H9 (cell line): ENCODE results near the gene L3MBTL1. TPM values are rescaled to one million over a fixed set of nuclear protein-coding genes. Genes with fewer than 3 reads are reported as not detected.

Experiments used
- DNase-seq: peaks from one replicate; pipeline ENCODE4 v3.0.0-alpha.2; 2017
- H2AFZ ChIP-seq: one replicate; pipeline ENCODE4 v1.6.1; 2013; ENCODE audit warnings: mild to moderate bottlenecking, low read length, control low read depth, moderate library complexity
- H2AK5ac ChIP-seq: 2 replicates; pipeline ENCODE4 v1.6.1; 2013; ENCODE audit warnings: low read length, control low read depth, mixed read lengths; ENCODE audit not compliant: insufficient read length
- H2BK120ac ChIP-seq: one replicate; pipeline ENCODE4 v1.6.1; 2013; ENCODE audit warnings: low read depth, mild to moderate bottlenecking, low read length, control low read depth, inconsistent platforms; ENCODE audit not compliant: poor library complexity, severe bottlenecking
- H2BK12ac ChIP-seq: 2 replicates; pipeline ENCODE4 v1.6.1; 2013; ENCODE audit warnings: low read length, control low read depth, mixed read lengths, low read depth; ENCODE audit not compliant: insufficient read length
- H2BK15ac ChIP-seq: 2 replicates; pipeline ENCODE4 v1.6.1; 2013; ENCODE audit warnings: low read depth, low read length, control low read depth
- H2BK20ac ChIP-seq: one replicate; pipeline ENCODE4 v1.6.1; 2013; ENCODE audit warnings: low read depth, mild to moderate bottlenecking, low read length, control low read depth, inconsistent platforms; ENCODE audit not compliant: poor library complexity, severe bottlenecking
- H2BK5ac ChIP-seq: 2 replicates; pipeline ENCODE4 v1.6.1; 2013; ENCODE audit warnings: low read length, control low read depth, mixed read lengths; ENCODE audit not compliant: insufficient read length
- H3K14ac ChIP-seq: 2 replicates; pipeline ENCODE4 v1.6.1; 2013; ENCODE audit warnings: low read length, control low read depth; ENCODE audit not compliant: insufficient read depth
- H3K18ac ChIP-seq: 2 replicates; pipeline ENCODE4 v1.6.1; 2013; ENCODE audit warnings: low read depth, mild to moderate bottlenecking, mixed read lengths, low read length, control low read depth; ENCODE audit not compliant: insufficient read length
- H3K23ac ChIP-seq: 2 replicates; pipeline ENCODE4 v1.6.1; 2013; ENCODE audit warnings: low read length, control low read depth, mixed read lengths, low read depth; ENCODE audit not compliant: insufficient read length
- H3K23me2 ChIP-seq: 2 replicates; pipeline ENCODE4 v1.6.1; 2013; ENCODE audit warnings: low read depth, mild to moderate bottlenecking, mixed read lengths, low read length, control low read depth; ENCODE audit not compliant: insufficient read length, poor library complexity, severe bottlenecking
- H3K27ac ChIP-seq: 2 replicates; pipeline ENCODE4 v1.5.1; 2013; ENCODE audit warnings: low read length, control low read depth, mixed read lengths, low read depth; ENCODE audit not compliant: insufficient read length
- H3K27me3 ChIP-seq: 2 replicates; pipeline ENCODE4 v1.6.1; 2013; ENCODE audit warnings: low read length, control low read depth, inconsistent platforms; ENCODE audit not compliant: insufficient read depth
- H3K4ac ChIP-seq: 2 replicates; pipeline ENCODE4 v1.6.1; 2013; ENCODE audit warnings: low read depth, mild to moderate bottlenecking, control low read depth, inconsistent platforms, low read length, moderate library complexity
- H3K4me1 ChIP-seq: 2 replicates; pipeline ENCODE4 v1.6.1; 2013; ENCODE audit warnings: low read length, control low read depth, inconsistent platforms; ENCODE audit not compliant: insufficient read depth
- H3K4me2 ChIP-seq: 2 replicates; pipeline ENCODE4 v1.6.1; 2013; ENCODE audit warnings: low read length, control low read depth, mixed read lengths; ENCODE audit not compliant: insufficient read length, insufficient read depth
- H3K56ac ChIP-seq: 2 replicates; pipeline ENCODE4 v1.6.1; 2013; ENCODE audit warnings: low read depth, mild to moderate bottlenecking, mixed read lengths, low read length, control low read depth; ENCODE audit not compliant: insufficient read length
- H3K79me1 ChIP-seq: 2 replicates; pipeline ENCODE4 v1.6.1; 2013; ENCODE audit warnings: low read depth, mild to moderate bottlenecking, moderate library complexity, low read length, control low read depth, inconsistent platforms; ENCODE audit not compliant: insufficient read depth, poor library complexity, severe bottlenecking
- H3K79me2 ChIP-seq: 2 replicates; pipeline ENCODE4 v1.6.1; 2013; ENCODE audit warnings: low read length, control low read depth, inconsistent platforms; ENCODE audit not compliant: insufficient read depth
- H3K9ac ChIP-seq: 2 replicates; pipeline ENCODE4 v1.6.1; 2013; ENCODE audit warnings: low read length, control low read depth, mixed read lengths; ENCODE audit not compliant: insufficient read length; ENCODE audit errors: extremely low read depth
- H3K9me3 ChIP-seq: one replicate; pipeline ENCODE4 v1.6.1; 2013; ENCODE audit warnings: low read depth, low read length, inconsistent platforms; ENCODE audit not compliant: control insufficient read depth
- H3T11ph ChIP-seq: one replicate; pipeline ENCODE4 v1.6.1; 2013; ENCODE audit warnings: mild to moderate bottlenecking, low read length, control low read depth, inconsistent platforms
- H4K20me1 ChIP-seq: one replicate; pipeline ENCODE4 v1.6.1; 2013; ENCODE audit not compliant: control insufficient read depth, insufficient read length, insufficient read depth
- H4K5ac ChIP-seq: 2 replicates; pipeline ENCODE4 v1.6.1; 2013; ENCODE audit warnings: low read depth, mild to moderate bottlenecking, mixed read lengths, low read length, control low read depth; ENCODE audit not compliant: insufficient read length
- H4K8ac ChIP-seq: replicated peaks from 2 replicates; pipeline ENCODE4 v1.6.1; 2013; ENCODE audit warnings: low read length, control low read depth, mixed read lengths, low read depth; ENCODE audit not compliant: insufficient read length
- H4K91ac ChIP-seq: 2 replicates; pipeline ENCODE4 v1.6.1; 2013; ENCODE audit warnings: low read depth, mild to moderate bottlenecking, moderate library complexity, mixed read lengths, low read length, control low read depth; ENCODE audit not compliant: insufficient read length
- H3K27ac Mint-ChIP-seq, 3 experiments: 2 replicates in 2 of 3; 3 replicates in 1 of 3; pipeline ENCODE4 v1.8.0; 2020 to 2021; ENCODE audit warnings: mixed read lengths in 3 of 3, mild to moderate bottlenecking in 1 of 3, moderate library complexity in 1 of 3
- H3K27me3 Mint-ChIP-seq: 2 replicates; pipeline ENCODE4 v1.8.0; 2021; ENCODE audit warnings: low read depth, mild to moderate bottlenecking, moderate library complexity, mixed read lengths
- H3K36me3 Mint-ChIP-seq, 3 experiments: 2 replicates in 2 of 3; 3 replicates in 1 of 3; pipeline ENCODE4 v1.8.0; 2020 to 2021; ENCODE audit warnings: low read depth in 3 of 3, mixed read lengths in 3 of 3; ENCODE audit not compliant: insufficient read depth in 1 of 3
- H3K4me1 Mint-ChIP-seq, 2 experiments: 2 replicates each; pipeline ENCODE4 v1.8.0; 2020; ENCODE audit warnings: mixed read lengths in 2 of 2
- H3K4me3 Mint-ChIP-seq, 2 experiments: 2 replicates in 1 of 2; 3 replicates in 1 of 2; pipeline ENCODE4 v1.8.0; 2020 to 2021; ENCODE audit warnings: mild to moderate bottlenecking in 2 of 2, mixed read lengths in 2 of 2, moderate library complexity in 1 of 2
- H3K9me3 Mint-ChIP-seq, 2 experiments: 2 replicates in 1 of 2; 3 replicates in 1 of 2; pipeline ENCODE4 v1.8.0; 2020; ENCODE audit warnings: mild to moderate bottlenecking in 2 of 2, mixed read lengths in 2 of 2, moderate library complexity in 1 of 2
- WGBS: extraction: QIAGEN DNeasy Blood & Tissue Kit; methylation state at CpG from one replicate; pipeline ENCODE4 v1.1.7; 2013; ENCODE audit warnings: missing lambda C conversion rate, low lambda C conversion rate, mixed read lengths; ENCODE audit not compliant: insufficient read length; ENCODE audit errors: extremely low coverage; 5-methylcytosine and 5-hydroxymethylcytosine counted together
- total RNA-seq: library from RNA; stranded (reverse); gene quantifications from 2 replicates; pipeline ENCODE4 v1.2.1, GENCODE V29; 2021
- TF ChIP-seq, protein P1 (sequence below): fragments of 200-600 bp; sonication (generic); conservative IDR thresholded peaks from 3 replicates; pipeline ENCODE4 v1.8.0; 2021; ENCODE audit warnings: antibody characterized with exemption, mild to moderate bottlenecking

Gene L3MBTL1
- total RNA-seq, 1 experiment from 2014 or later, result 19.9 TPM

DNA sequence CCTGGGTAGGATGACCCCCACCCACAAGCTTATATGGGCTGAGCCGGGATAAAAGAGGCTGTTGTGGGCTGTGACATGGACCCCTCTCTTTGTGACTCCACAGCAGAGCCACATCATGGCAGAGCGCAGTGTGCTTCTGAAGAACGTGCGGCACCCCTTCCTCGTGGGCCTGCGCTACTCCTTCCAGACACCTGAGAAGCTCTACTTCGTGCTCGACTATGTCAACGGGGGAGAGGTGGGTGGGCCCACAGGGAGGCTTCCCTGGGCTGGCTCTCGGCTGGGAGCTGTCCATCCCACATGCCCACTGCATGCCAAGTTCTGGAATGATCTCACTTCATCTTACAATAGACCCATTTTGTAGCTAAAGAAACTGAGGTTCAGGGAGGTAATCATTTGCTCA lies 61.8 kb downstream of the L3MBTL1 start:
- Mint-ChIP-seq H3K27ac (peak overlapping the region in 1 of 3 experiments; percentile 36; a peak in 1 of 7 replicates), H3K27me3 (no peaks in the 10 kb centered on the region), H3K4me1 (peaks cover 3% of the 10 kb centered on the region in 2 experiments; a peak in 3 of 4 replicates), H3K36me3 (no peaks in the 10 kb centered on the region), H3K9me3 (no peaks in the 10 kb centered on the region), H3K4me3 (no peak overlapping the region)
- H3K14ac ChIP-seq, result no peak overlapping the region; the same call in 1 of the 2 replicates
- H2BK5ac ChIP-seq, result no peak overlapping the region
- no peaks in the 10 kb centered on the region for H3K79me1 ChIP-seq
- no peaks in the 10 kb centered on the region for H3K4me1 ChIP-seq
- no peak overlapping the region for H3K27ac ChIP-seq
- TF ChIP-seq, protein P1, sequence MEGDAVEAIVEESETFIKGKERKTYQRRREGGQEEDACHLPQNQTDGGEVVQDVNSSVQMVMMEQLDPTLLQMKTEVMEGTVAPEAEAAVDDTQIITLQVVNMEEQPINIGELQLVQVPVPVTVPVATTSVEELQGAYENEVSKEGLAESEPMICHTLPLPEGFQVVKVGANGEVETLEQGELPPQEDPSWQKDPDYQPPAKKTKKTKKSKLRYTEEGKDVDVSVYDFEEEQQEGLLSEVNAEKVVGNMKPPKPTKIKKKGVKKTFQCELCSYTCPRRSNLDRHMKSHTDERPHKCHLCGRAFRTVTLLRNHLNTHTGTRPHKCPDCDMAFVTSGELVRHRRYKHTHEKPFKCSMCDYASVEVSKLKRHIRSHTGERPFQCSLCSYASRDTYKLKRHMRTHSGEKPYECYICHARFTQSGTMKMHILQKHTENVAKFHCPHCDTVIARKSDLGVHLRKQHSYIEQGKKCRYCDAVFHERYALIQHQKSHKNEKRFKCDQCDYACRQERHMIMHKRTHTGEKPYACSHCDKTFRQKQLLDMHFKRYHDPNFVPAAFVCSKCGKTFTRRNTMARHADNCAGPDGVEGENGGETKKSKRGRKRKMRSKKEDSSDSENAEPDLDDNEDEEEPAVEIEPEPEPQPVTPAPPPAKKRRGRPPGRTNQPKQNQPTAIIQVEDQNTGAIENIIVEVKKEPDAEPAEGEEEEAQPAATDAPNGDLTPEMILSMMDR, result no peak
- no peak overlapping the region for H3T11ph ChIP-seq
- no peak overlapping the region for H2BK120ac ChIP-seq
- no peak overlapping the region for H4K8ac ChIP-seq
- no peak for DNase-seq
- H4K91ac ChIP-seq, result no peak overlapping the region
- no CpG with 5 or more reads among the region's 10 CpGs for WGBS
- no peaks in the 10 kb centered on the region for H3K79me2 ChIP-seq
- H4K20me1 ChIP-seq, result no peaks in the 10 kb centered on the region
- no peak overlapping the region for H3K56ac ChIP-seq
- H2BK12ac ChIP-seq, result no peak overlapping the region
- H3K27me3 ChIP-seq, result no peaks in the 10 kb centered on the region
- no peak overlapping the region for H4K5ac ChIP-seq
- H3K4ac ChIP-seq, result no peak overlapping the region
- H2AFZ ChIP-seq, result no peak overlapping the region
- H2AK5ac ChIP-seq, result no peak overlapping the region
- no peak overlapping the region for H3K23ac ChIP-seq
- H2BK15ac ChIP-seq, result no peak overlapping the region
- no peak overlapping the region for H3K18ac ChIP-seq
- H3K23me2 ChIP-seq, result no peaks in the 10 kb centered on the region
- no peaks in the 10 kb centered on the region for H3K9me3 ChIP-seq
- H2BK20ac ChIP-seq, result no peak overlapping the region
- H3K9ac ChIP-seq, result no peak overlapping the region
- no peak overlapping the region for H3K4me2 ChIP-seq
